ENCODE data around the gene MRPS14.

The MRPS14 gene

GRCh38 chr1:175005085-175005783 lies 18.0 kb downstream of the MRPS14 start:
- no peak for TF ChIP-seq JUND (IDR thresholded peaks at IDR 0.05; ENCODE audit: low read depth)
- DNase-seq (ENCODE audit: low read depth in 1 of 2, low spot score in 1 of 2), result no peak
- in situ Hi-C loops (cut with HindIII; ENCODE audit: low pct_unique_long_range_greater_than_20kb, low sequenced_read_pairs), result no loop called here

- DNase-seq (ENCODE audit: low read depth in 1 of 2, low spot score in 1 of 2), result no peak
- in situ Hi-C loops (cut with HindIII; ENCODE audit: low pct_unique_long_range_greater_than_20kb, low sequenced_read_pairs), result no loop called here
- TF ChIP-seq JUND (IDR thresholded peaks at IDR 0.05; ENCODE audit: low read depth), result no peak
These were observed 19.7 kb downstream of the MRPS14 start for GRCh38 chr1:175003521-175003920.

- no peak for DNase-seq (ENCODE audit: low read depth in 1 of 2, low spot score in 1 of 2)
- in situ Hi-C loops (cut with HindIII; ENCODE audit: low pct_unique_long_range_greater_than_20kb, low sequenced_read_pairs), result no loop called here
- no peak for TF ChIP-seq JUND (IDR thresholded peaks at IDR 0.05; ENCODE audit: low read depth)
These were observed 20.2 kb downstream of the MRPS14 start for GRCh38 chr1:175002910-175003517.

DNA sequence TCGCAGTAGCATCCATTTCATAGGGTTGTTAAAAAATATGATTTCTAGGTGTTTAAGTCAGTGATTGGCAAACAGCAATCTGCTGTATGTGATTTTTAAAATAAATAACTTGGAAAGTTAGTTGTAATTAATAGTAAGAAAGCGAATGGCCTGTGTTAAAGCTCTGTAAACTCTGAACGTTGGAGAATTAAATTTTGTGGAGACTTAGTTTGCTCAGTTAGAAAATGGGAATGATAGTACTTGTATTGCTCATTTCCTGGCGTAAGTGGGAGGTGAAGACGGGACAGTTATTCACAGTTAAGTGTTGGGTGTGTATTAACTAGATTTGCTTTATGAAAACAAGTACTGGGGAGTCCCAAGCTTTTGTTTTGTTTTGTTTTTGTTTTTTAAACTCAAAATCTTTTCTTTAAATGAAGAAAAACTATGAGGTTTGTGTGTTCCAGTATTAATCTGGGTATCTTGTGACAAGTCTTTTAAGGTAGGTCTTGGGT lies 22.5 kb downstream of the MRPS14 start:
- no peak for TF ChIP-seq JUND (IDR thresholded peaks at IDR 0.05; ENCODE audit: low read depth)
- in situ Hi-C loops (cut with HindIII; ENCODE audit: low pct_unique_long_range_greater_than_20kb, low sequenced_read_pairs), result no loop called here
- DNase-seq (ENCODE audit: low read depth in 1 of 2, low spot score in 1 of 2), result peak in 1 of 2 experiments; percentile 6

GRCh38 chr1:174999936-175000696 lies 23.1 kb downstream of the MRPS14 start, which contains the start of gene CACYBP:
CACYBP (plus strand) TSS chr1:174999947; CDS start chr1:175000181, 234 bp downstream.
- in situ Hi-C loops (cut with HindIII; ENCODE audit: low pct_unique_long_range_greater_than_20kb, low sequenced_read_pairs), result no loop called here
- TF ChIP-seq JUND (IDR thresholded peaks at IDR 0.05; ENCODE audit: low read depth), result no peak
- peak; percentile 52 to 93 for DNase-seq (ENCODE audit: low read depth in 1 of 2, low spot score in 1 of 2)

GRCh38 chr1:174999216-174999935 lies 23.8 kb downstream of the MRPS14 start:
- in situ Hi-C loops (cut with HindIII; ENCODE audit: low pct_unique_long_range_greater_than_20kb, low sequenced_read_pairs), result no loop called here

DNA sequence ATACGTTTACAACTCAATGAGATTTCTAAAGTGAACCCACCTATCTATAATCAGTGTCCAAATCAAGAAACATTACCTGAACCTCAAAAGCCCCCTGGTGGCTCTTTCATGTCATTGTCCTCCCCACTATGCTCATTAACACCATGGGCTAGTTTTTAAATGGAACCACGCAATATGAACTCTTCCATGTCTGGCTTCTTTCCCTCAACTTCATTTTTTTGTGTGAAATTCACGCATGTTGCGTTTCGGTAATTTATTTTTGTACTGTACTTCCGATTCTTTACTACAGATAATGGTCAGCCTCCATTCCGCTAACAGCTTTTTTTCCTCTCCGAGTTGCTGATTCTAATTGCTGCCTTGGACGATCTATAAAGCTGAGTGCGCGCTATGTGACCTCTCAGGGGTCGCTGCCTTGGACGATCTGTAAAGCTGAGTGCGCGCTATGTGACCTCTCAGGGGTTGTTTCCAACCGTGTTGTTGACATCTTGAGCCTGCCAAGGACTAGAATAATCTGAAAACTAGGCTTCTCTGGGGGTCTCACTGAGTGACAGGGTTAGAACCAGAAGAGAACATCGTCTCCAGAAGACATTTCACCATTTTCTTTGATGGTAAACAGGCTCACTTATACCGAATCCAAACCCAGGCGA lies 24.5 kb downstream of the MRPS14 start:
- in situ Hi-C loops (cut with HindIII; ENCODE audit: low pct_unique_long_range_greater_than_20kb, low sequenced_read_pairs), result no loop called here
- no peak for TF ChIP-seq JUND (IDR thresholded peaks at IDR 0.05; ENCODE audit: low read depth)

More at GRCh38 chr1:174999216-174999935, 23.8 kb downstream of the MRPS14 start:
- TF ChIP-seq JUND (IDR thresholded peaks at IDR 0.05; ENCODE audit: low read depth), result no peak
- DNase-seq (ENCODE audit: low read depth in 1 of 2, low spot score in 1 of 2), result peak; percentile 66 to 100

DNA sequence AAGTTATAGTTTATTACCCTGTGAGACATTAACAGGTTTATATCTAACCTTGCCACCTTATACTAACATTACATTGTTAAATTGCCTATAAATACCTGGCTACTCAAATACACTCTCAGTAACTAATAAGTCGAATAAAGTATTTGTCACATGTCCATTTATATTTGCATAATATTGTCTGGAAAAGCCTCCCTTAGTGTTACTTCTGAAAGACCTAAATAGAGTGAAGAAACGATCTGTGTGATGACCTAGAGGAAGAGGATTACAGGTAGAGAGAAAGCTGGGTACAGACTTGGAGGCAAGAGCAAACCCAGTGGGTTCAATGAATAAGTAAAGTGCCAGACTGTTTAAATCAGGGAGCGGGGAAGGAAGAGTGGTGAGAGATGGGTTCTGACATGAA lies 26.2 kb downstream of the MRPS14 start:
- TF ChIP-seq JUND (IDR thresholded peaks at IDR 0.05; ENCODE audit: low read depth), result no peak
- in situ Hi-C loops (cut with HindIII; ENCODE audit: low pct_unique_long_range_greater_than_20kb, low sequenced_read_pairs), result no loop called here
- DNase-seq (ENCODE audit: low read depth in 1 of 2, low spot score in 1 of 2), result no peak

More for the DNA sequence above, 24.5 kb downstream of the MRPS14 start:
- peak in 1 of 2 experiments; percentile 81 for DNase-seq (ENCODE audit: low read depth in 1 of 2, low spot score in 1 of 2)

- DNase-seq (ENCODE audit: low read depth in 1 of 2, low spot score in 1 of 2), result no peak
- TF ChIP-seq JUND (IDR thresholded peaks at IDR 0.05; ENCODE audit: low read depth), result no peak
- in situ Hi-C loops (cut with HindIII; ENCODE audit: low pct_unique_long_range_greater_than_20kb, low sequenced_read_pairs), result no loop called here
These were observed 26.7 kb downstream of the MRPS14 start for GRCh38 chr1:174996476-174996875.

GRCh38 chr1:174995916-174996315 lies 27.3 kb downstream of the MRPS14 start:
- in situ Hi-C loops (cut with HindIII; ENCODE audit: low pct_unique_long_range_greater_than_20kb, low sequenced_read_pairs), result no loop called here
- no peak for TF ChIP-seq JUND (IDR thresholded peaks at IDR 0.05; ENCODE audit: low read depth)
- DNase-seq (ENCODE audit: low read depth in 1 of 2, low spot score in 1 of 2), result no peak

DNA sequence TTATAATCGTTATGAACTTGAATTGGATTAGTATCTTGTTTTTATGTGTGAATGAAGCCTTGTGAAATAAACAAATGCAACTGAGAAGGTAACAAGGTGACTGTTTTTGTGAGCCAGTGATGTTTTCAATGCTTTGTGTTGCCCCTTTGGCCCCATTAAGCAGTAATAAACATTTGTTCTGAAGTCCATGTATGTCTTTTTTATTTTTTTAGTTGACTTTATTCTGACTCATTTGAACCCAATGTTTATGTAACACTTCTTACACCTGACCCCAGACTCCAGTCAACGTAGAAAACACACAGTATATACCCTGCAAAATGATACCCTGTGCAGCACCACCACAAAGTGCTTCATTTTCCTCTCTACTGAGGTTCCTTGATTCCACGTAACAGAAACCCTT lies 28.1 kb downstream of the MRPS14 start:
- in situ Hi-C loops (cut with HindIII; ENCODE audit: low pct_unique_long_range_greater_than_20kb, low sequenced_read_pairs), result no loop called here
- no peak for TF ChIP-seq JUND (IDR thresholded peaks at IDR 0.05; ENCODE audit: low read depth)
- DNase-seq (ENCODE audit: low read depth in 1 of 2, low spot score in 1 of 2), result no peak

- no peak for TF ChIP-seq JUND (IDR thresholded peaks at IDR 0.05; ENCODE audit: low read depth)
- in situ Hi-C loops (cut with HindIII; ENCODE audit: low pct_unique_long_range_greater_than_20kb, low sequenced_read_pairs), result no loop called here
- no peak for DNase-seq (ENCODE audit: low read depth in 1 of 2, low spot score in 1 of 2)
These were observed 31.8 kb downstream of the MRPS14 start for GRCh38 chr1:174991473-174991872.
